ENCODE data around the gene TMEM220.
"Not testable (repeated sequence)": the region's sequence is repeated elsewhere in the genome, so short reads cannot be mapped to it uniquely, and the experiment has no call there.

TMEM220 gene

DNA sequence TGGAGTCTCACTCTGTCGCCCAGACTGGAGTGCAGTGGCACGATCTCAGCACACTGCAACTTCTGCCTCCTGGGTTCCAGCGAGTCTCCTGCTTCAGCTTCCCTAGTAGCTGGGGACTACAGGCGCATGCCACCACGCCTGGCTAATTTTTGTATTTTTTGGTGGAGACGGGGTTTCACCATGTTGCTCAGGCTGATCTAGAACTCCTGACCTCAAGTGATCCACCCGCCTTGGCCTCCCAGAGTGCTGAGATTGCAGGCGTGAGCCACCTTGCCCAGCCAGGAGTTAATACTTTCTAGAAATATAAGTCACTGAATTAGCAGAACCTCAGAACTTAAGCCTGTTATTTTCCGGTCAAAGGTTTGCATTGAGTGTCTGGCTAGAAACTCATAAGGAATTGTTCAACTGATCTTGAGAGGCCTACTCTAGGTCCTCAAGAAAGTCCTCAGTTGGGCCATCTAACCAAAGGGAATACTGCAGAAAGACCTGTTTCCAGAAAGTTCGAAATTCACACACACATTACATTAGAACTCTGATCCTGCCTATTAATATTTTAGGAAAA is 1.4 kb downstream of the TMEM220 start:
- DNase-seq (ENCODE audit: low read depth) = no peak

GRCh38 chr17:10727192-10727591 is 2.6 kb downstream of the TMEM220 start:
- no peak for DNase-seq (ENCODE audit: low read depth)

DNA sequence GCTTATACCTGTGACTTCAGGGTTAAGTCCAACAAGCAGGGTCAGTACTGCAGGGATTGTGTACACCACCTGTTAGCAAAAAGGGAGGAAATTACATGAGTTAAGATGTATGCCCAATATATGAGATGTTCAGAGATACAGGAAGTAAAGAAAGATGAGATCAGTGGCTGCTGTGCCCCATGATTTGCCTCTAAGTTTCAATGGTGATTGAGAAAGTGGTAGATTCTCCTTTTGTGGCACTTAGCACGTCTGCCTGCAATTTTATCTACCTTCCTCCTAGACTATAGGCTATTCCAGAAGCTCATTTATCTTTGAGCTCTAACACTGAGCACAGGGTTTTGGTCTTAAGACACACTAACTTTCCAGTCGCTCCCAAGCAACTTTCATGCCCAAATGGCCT is 3.6 kb downstream of the TMEM220 start:
- DNase-seq (ENCODE audit: low read depth) = no peak

DNA sequence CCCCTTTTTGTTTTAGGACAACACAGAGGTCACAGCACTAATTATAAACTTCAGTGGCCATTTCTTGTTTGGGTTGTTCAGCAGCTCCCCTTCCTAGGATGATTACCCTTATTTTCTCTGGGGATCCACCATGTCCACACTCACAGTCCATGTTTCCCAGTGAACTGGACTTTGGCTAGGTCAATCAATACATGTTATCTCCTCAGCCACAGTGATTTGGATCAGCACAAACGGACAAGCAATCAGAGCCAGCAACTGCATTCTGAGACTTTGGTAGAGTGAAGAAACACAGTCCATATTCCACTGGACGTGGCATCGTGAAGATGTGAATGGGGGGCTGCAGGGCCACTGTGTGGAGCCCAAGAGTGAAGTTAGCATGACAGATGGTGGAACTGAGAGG is 4.6 kb downstream of the TMEM220 start:
- no peak for DNase-seq (ENCODE audit: low read depth)

- no peak for DNase-seq (ENCODE audit: low read depth)
Measured at GRCh38 chr17:10724546-10725195, 5.2 kb downstream of the TMEM220 start.

DNA sequence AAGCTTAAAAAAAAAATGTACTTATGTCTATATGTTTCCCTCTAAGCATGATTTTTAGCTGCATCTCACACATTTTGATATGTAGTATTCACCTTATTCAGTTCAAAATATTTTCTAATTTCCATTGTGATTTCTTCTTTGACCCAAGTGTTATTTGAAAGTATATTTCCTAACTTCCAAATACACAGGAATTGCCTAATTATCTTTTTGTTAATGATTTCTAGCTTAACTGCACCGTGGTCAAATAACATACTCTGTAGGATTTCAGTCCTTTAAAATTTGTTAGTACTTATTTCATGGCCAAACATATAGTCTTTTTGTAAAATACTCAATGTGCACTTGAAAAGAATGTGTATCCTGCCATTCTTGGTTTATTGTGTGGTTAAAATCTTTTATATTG is 11.3 kb downstream of the TMEM220 start:
- no peak for DNase-seq (ENCODE audit: low read depth)

DNA sequence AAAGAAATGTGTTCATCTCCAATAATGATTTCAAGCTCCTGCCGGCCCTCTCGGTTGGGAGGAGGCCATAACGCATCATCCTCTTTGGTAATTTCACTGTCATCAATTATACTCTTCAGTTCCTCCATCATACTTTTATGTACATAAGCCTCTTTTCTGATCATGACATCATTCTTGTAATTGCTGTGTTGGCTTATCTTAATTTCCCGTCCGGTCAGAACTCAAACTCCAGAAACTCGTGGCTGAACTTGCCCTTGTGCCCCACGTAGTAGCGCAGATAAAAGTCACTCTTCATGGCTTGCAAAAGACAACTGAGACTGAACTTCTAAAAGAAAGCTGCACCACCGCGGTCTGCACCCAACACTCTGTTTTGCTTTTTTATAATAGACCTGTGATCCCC is 13.6 kb downstream of the TMEM220 start:
- DNase-seq (ENCODE audit: low read depth) = no peak

DNA sequence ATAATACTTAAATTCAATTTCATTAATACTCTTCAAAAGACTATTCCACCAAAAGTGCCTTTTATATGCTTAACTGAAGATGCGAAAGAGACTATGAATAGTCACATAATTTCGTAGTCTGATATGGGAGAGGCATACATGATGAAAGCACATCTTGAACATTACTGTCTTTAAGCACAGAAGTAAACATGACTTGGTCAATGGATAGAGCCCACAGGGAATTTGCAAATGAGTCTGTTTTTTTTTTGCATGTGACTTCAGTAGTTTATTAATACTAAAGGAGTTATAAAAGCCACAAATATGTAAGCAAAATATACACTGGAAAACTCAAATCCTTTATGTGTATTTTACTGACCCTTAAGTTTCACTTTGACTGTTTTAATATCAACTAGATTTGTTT is 16.5 kb downstream of the TMEM220 start:
- no peak for DNase-seq (ENCODE audit: low read depth)

GRCh38 chr17:10705727-10706126 is 24.1 kb downstream of the TMEM220 start:
- DNase-seq (ENCODE audit: low read depth) = no peak

DNA sequence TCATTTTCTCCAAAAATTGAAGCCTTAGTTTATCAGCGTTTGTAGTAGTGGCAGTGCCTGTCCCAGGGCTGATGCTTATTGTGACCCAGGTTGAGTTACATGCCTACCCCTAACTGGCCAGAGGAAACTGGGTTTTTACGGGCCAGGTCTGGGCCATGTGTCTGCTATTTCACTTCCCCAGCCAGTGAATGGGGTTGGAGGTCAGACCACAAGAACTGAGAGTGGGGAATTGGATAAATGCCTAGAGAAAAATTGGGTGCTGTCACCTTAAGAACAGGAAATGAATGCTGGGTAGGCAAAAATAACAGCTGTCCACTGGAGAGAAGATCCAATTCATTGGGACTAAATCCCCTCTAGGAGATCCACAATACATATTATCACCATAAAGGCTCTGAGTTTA is 27.2 kb downstream of the TMEM220 start:
- DNase-seq (ENCODE audit: low read depth) = no peak

GRCh38 chr17:10699856-10700255 is 30.0 kb downstream of the TMEM220 start:
- no peak for DNase-seq (ENCODE audit: low read depth)

- DNase-seq (ENCODE audit: low read depth) = no peak
Measured at GRCh38 chr17:10698096-10698818, 31.6 kb downstream of the TMEM220 start.

DNA sequence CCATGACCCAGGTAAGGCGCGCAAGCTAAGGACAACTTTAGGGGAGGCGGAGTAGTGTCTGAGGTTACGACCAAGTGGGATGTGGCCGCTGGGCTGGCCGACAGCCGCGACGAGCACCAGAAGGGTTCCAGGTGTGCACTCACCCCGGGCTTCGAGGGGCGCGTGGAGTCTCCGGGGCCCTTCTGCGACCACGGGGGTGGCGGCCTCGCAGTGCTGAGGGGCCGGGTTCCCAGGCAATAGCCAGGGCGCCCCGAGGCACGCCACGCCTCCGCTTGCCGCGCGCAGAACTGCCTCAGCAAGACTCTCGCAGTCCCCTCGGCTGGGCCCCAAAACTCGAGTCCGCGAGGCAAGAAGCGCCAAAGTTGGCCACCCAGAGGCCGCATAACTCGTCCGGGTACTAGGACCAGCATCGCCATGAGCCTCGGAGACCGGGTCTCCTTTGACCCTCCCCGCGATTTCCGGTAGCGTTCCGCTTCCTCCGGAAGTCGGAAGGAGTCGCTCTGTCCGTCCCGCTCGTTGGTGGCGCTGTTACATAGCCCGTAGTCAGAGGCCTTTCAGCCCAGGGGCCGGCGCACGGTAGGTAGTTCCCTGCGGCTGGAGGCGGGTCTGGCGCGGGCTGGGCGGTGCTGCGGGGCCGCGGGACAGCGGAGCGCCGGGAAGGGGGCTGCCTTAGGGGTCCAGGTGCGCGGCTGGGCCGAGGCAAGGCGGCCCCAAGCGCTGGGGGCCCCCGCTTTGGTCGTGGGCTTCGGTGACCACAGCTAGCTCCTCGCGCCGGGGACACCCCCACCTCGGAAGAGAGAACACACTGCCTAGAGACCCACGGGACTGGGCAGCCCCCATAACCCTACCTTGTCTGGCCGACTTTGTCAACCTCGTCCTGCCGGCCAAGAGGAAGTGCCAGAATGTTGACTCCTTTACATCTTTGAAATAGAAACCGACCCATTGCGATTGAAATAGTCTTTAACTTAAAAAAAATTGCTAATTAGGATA is 32.4 kb downstream of the TMEM220 start, which contains the start of the genes ADPRM and SCO1:
TSS of gene ADPRM (plus strand) at position 503 of the 990 bp plus-strand sequence. CDS start 7,333 bp downstream, outside the sequence.
TSS of gene SCO1 (minus strand) at position 442 of the 990 bp plus-strand sequence. CDS start at position 416, 26 bp downstream.
- peak; percentile 86 for DNase-seq (ENCODE audit: low read depth)

GRCh38 chr17:10695875-10696407 is 33.9 kb downstream of the TMEM220 start:
- DNase-seq (ENCODE audit: low read depth) = not testable (repeated sequence)

GRCh38 chr17:10687499-10687898 is 42.3 kb downstream of the TMEM220 start:
- no peak for DNase-seq (ENCODE audit: low read depth)

GRCh38 chr17:10683853-10684252 is 46.0 kb downstream of the TMEM220 start:
- peak; percentile 21 for DNase-seq (ENCODE audit: low read depth)

DNA sequence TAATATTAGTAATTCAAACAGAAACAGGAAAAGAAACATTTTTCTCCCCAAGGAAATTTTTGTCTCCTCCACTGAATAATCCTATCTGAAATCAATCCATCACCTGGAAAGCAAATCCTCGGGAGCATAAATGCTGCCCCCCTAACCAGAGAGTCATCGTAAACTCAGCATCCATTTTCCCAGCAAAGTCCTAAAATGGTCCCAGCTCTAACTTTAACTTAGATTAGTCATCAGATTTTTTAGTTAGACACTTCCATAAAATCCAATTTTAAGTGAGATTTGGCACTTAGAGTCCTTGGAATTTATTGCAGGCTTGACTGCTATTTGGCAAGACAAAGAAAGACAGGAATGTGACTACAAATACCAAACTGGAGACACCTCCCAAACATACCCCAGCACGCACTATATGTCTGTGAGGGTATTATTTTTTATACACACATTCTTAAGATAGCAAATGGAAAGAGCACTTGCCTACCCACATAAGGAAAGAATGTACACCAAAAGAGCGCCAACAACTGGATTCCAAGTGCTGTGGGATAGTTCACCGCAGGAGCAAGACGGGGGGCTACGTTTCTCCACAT is 47.9 kb downstream of the TMEM220 start:
- DNase-seq (ENCODE audit: low read depth) = no peak

DNA sequence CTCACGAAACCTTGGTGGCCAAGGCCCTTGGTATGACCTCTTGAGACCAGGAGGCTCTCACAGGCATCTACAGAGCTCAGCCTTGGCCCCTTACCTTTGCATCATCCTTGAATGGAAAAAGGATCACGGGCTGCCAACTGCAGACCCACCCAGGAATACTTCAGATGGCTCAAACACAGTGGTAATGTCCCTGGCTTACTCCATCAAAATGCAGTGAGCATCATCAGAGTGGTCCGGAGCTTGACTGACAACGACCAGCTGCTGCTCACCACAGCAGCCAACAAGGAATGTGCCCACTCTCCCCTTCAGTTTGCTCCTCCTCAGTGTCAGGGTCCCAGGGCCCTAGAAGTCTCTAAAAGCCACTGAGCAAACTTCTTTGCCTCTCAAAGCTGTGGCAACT is 55.1 kb downstream of the TMEM220 start:
- no peak for DNase-seq (ENCODE audit: low read depth)

GRCh38 chr17:10673312-10673711 is 56.5 kb downstream of the TMEM220 start:
- DNase-seq (ENCODE audit: low read depth) = no peak

DNA sequence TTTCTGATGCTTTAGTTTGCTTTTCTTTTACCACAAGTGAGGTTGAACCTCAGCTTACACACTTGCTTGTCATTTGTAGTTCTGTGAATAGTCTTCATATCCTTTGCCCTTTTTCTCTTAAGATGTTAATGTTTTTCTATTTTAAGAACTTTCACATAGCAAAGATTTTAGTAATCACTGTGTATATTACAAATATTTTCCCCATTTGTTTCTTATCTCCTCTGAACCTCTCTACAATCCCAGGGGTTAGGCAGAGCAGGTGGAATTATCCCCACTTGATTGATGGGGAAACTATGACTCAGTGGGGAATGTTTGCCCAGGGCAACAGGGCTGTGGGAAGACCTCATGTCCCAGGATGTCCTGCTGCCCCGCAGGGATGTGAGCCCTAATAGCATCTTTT is 61.0 kb downstream of the TMEM220 start:
- DNase-seq (ENCODE audit: low read depth) = no peak

- no peak for DNase-seq (ENCODE audit: low read depth)
Measured at GRCh38 chr17:10666906-10667305, 62.9 kb downstream of the TMEM220 start.

All from fibroblast of the conjunctiva (primary cell).